ENCODE results near the gene PEBP1.
A peak's percentile ranks its signal among the peaks of the same experiment; 100 is the strongest.

PEBP1 gene

DNA sequence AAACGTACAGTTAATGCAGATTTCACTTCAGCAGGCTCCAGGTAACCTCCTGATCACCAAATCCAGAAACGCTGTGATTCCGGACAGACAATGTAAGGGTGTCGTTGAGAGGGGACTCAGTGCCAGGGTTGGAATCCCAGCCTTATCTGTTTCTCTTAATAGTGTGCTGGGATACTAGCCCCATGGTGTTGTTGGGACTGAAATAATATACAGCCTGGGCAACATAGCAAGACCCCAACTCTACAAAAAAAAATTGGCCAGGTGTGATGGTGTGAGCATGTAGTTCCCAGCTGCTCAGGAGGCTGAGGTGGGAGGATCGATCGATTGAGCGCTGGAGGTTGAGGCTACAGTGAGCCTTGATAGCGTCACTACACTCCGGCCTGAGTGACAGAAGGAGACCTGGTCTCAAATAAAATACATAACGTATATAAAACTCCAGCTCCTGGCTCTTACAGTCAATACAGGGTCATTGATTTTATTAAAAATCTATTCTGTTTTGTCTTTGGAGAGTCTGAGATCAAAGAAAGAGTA, 1.3 kb downstream of the PEBP1 start:
- DNase-seq = no peak

DNA sequence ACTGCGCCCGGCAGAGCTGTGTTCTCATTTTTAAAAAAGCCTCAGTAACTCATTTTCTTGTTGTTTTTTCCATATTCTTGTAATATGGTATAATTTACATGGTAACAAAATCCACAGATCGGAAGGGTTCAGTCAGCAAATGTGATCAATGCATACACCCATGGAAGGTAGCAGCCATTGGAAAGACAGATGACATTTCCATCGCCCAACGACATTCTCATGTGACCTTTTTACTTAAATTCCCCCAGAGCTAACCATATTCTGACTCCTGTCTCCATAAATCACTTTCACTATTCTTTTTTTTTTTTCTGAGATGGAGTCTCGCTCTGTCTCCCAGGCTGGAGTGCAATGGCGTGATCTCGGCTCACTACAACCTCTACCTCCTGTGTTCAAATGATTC, 4.9 kb downstream of the PEBP1 start:
- no peak for DNase-seq

DNA sequence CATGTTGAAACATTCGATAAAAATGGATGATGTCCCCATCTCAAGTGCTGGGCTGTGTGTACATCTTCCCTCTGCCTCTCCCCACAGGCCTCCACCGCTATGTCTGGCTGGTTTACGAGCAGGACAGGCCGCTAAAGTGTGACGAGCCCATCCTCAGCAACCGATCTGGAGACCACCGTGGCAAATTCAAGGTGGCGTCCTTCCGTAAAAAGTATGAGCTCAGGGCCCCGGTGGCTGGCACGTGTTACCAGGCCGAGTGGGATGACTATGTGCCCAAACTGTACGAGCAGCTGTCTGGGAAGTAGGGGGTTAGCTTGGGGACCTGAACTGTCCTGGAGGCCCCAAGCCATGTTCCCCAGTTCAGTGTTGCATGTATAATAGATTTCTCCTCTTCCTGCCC, 8.6 kb downstream of the PEBP1 start:
- DNase-seq = no peak

DNA sequence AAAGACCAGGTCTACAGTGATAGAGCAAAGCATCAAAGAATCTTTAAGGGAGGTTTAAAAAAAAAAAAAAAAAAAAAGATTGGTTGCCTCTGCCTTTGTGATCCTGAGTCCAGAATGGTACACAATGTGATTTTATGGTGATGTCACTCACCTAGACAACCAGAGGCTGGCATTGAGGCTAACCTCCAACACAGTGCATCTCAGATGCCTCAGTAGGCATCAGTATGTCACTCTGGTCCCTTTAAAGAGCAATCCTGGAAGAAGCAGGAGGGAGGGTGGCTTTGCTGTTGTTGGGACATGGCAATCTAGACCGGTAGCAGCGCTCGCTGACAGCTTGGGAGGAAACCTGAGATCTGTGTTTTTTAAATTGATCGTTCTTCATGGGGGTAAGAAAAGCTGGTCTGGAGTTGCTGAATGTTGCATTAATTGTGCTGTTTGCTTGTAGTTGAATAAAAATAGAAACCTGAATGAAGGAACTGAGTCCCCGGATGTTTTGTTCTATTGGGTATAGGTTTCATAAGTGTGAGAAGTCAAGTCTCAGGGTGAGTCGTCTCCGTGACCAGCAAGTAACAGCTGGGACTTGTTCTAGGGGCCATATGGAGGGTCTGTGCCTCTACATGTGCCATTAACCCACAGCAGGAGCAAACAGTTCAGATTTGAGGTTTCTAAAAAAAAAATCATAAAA, 9.3 kb downstream of the PEBP1 start:
- no peak for DNase-seq

DNA sequence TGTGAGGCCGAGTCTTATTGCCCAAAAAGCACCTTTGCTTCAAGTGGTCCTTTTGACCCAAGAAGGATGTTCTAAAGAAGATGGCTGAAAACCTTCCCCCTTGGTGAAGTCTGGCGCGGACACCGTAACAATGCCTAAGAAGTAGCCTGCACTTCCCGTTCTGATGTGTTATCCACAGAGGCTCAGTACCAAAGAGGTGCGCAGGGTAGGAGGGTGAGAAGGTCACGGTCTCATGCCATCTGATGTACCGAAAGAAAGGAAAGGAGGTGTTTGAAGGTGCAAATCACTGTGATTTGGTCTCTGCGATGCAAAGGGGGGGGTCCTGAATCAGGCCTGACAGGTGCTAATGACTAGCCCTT, 9.9 kb downstream of the PEBP1 start:
- no peak for DNase-seq

DNA sequence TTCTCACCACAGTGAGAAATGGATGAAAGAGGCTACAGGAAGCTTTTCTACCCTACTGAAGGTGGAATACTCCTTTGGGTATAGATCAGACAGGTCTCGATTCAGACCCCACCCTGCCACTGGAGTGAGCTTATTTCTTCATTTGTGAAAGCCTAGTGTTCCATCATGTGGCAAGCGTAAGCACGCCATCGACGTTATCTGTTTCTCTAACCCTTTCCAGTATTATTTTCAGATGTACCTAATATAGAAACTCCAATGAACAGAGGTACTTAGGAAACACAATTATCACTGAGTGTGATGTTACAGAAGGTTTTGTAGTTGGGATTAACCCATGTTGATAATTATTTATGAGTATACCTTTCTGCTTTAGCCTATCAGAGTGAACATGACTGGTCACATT, 12.4 kb downstream of the PEBP1 start:
- no peak for DNase-seq

DNA sequence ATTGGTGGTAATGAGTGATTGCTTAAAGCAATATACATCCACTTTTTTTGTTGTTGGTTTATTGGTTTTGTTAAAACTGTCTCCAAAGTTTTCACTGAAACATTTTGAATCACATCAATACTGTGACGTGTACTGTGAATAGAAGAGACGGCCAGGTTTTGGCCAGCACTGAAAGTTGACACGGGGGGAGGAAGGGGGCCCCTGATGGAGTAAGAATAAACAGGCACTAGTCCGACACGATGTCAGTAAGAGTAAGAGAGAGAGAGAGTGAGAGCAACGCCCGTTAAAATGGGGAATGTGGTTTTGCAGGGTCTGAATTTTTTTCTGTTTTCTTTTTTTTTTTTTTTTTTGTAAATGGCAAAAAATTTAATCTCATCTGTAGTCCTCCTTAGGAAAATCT, 14.7 kb downstream of the PEBP1 start:
- DNase-seq = no peak

DNA sequence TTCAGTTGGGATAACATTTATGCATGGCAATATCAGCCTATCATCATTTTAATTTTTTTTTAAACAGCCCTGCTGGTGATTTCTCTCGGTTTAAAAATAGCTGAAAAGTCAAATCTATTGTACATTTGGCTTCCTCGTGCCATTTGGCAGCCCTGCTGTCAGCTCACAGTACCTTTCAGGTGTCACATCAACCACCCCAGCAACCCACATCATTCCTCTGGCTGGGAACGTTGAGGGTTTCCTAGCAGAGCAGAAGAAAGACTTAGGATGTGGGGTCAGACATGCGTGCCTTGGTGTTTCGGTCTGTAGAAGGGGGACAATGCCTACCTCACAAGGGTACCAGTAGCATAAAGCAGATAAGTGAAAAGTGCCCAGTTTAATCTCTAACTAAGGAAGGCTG, 15.8 kb downstream of the PEBP1 start:
- no peak for DNase-seq

DNA sequence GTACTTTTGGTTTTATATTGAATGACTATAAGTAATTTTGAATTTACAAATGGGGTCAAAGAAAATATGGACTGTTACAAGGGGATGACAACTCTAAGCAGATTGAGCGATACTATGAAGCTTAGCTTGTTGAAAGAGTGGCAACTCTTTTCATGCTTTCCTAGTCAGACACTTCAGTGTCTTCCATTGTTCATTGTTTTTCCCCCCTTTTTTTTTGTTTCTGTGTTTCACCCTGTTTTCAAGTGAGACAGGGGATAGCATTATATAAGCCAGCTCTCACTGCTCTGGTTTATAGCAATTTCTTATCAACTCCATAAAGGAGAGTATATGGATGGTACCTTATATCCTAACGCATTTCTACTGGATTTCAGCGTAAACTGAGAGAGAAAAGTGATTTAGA, 24.6 kb downstream of the PEBP1 start:
- no peak for DNase-seq

DNA sequence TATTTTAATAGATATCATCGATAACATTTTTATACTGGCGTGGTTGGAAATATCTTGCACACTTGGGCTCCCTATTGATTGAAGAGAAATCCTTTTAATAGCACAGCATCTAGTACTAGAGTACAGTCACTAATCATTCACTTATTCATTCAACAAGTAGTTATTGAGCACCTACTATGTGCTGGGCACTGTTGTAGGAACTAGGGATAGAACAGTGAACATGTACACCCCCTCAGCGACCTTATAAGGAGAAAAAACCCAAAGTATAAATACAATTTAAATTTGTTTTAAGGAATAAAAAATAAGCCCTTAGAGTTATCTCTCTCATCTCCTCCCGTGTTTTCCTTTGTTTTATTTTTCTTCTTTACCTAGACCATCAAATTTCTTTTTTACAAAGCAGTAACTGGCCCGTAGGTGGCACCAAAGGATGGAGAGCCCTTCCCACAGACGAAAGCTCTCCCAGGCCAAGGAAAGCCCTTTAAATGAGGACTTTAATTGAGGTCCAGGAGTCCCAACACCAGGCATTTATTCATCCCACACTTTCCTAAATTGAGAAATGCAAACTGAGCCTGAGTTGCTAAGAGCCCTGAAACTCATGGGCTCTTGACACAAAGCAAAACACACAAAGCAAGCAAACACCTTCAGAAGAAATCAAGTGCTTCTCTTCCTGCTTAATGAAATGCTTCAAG, 29.0 kb downstream of the PEBP1 start:
- DNase-seq = no peak

DNA sequence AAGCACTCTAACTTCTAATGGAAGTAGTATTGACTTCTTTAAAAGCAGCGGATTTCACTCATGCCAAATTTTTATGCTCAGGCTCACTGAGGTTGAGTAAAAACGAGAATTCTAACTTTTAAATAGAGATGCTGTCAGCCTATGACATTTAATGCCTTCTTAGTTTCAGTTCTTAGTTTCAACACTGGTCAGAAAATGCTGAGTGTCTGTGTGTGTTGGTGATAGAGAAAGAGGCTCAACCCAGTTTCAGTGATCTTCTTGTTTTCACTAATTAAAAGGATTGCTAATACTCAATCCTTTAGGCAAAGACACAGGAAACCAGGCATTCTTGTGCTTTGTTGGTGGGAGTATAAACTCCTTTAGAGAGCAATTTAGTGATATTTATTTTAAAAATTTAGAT, 31.0 kb downstream of the PEBP1 start:
- no peak for DNase-seq

DNA sequence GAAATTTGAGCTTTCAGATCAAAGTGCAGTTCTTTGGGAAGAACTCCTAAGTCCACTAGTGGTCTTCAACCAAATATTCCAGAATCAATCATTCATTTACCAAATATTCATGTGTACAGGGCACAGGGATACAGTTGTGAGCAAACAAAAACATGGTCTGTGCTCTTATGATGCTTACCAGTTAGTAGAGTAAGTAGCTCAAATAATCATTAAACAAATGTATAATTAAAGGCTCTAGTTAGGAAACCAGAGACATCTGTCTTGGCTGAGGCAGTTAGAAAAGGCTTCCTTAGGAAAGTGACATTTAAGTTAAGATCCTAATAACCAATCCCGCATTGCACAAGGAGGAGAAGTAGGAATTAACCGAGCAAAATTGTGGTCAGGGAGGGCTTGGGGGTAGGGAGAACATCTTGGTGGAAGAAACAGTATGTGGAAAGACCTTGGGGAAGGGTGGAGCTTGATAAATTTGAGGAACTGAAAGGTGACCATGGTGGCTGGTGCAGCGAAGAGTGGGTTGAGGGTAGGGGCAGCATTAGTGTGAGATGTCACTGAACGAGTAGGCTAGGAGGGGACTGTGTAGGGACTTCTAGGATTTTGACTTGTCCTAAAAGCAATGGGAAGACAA, 40.0 kb downstream of the PEBP1 start:
- no peak for DNase-seq

DNA sequence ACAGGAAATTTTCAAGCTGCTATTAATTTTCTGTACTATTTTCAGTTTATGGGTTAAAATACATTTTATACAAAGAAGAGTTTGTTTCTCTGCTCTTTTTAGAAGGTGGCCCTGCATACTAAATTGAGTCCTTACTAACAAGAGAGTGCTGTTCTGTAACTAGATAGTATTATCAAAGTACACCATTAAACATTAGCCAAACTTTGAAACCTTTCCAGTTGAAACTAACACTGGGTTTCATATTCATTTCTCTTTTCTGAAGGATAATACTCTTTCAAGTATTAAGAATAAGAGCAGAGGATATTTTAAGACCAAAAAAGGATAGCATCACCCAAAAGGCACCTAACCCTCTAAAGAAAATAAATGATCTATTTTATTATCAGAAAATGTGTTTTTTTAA, 47.2 kb downstream of the PEBP1 start:
- no peak for DNase-seq

DNA sequence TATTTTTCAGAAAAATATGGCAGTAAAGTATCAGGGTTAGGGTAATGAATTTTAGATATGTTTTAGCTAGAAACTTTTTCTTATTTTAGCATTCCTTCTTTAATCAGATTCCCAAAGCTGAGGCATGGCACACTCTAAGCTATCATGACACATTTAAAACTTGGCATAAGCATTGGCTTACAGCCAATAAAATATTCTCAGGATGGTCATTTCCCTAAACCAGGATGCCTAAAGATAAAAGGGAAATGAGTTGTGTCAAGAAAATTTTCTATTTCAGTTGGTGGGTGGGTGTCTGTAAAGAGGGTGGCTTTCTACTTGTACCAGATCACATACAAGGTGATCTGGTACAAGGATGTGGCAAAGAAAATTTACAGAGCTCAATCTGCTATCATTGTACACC, 47.8 kb downstream of the PEBP1 start:
- no peak for DNase-seq

DNA sequence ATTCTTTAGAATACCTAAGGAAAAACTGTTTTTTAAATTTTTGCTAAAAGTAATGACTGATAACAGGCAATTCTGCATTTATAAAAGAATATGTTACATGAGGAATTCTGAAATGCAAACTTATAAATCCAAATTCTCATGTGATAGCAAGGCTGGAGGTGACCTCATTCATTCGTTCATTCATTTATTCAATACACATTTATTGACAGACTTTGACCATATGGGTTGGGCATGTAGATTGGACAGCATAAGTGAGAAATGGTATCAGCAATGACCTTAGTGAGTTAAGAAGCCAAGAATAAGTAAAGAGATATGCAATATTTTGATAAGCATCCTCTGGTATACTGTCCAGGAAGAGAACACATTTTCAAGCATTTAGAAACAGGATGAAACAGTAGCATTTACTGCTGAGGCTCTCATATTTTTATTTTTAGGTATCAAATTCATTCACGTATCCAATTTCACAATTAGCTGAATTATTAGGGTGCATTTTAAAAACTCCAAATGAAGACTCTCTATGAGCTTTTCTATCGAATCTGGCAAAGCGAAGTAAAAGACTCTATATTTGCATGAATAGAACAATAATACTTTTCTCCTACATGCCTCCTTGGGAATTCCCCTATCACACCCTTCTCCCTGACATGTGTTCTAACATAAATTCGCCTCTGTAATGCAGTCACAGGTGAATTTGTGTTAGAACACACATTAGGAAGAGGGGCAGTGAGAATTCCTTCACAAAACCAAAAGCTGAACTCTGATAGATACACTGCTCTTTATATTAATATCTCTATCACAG, 49.9 kb downstream of the PEBP1 start:
- DNase-seq = no peak

DNA sequence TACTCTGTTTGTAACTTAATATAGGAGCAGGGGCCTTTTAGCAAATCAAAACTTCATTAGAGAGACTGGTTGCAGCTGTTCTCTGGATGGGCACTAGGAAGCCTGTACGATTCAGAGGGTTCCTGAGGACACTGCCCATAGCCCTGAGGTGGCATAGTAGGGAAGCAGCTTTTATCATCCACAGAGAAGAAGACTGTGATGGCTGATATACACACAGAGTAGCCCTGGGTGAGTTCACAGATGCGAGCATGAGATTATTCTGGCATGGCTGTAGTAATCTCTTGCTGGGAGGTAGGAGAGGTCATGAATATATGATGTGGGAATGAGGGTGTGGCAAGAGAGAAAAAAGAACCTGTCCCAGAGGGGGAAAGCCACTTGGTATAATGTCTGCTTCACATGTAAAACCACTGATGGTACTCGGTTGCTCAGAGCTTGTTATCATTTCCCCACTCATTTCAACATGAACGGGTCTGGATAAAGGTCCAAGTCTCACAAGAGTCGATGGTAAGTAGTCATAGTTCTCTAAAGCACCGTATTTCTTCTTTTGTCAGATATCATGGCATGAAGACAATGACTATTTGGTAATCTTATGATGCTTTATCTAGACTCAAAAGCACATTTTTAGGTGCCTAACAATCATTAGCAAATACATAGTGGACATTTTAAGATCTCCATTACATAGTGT, 52.0 kb downstream of the PEBP1 start:
- no peak for DNase-seq

DNA sequence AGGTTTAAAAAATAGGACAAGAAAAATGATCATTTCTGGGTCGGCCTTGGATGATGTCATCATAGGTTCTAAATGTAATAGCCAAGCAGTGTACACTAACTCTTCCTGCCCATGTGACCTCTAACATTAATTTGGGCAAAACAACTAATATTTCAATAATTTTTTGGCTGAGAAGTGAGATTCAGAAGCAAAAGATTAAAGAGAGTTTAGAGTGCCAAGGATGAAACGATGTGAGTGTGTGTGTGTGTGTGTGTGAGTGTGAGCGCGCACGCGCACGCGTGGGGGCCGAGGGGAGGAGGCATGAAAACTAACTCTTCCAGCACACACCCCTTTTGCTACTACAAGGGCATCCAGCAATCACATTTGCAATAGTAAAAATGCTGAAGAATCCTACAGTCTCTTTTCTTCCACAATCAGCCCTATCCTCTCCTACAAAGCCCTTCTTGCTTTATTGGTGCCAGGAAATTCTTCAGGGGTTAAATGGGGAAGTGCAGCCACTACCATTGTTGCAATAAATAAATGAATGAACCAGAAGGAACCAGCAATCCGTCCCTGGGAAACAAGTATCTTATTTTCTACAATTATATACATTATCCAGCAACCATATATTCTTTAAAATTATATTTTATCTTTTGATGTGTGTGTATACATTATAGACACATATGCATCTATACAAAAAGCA, 52.9 kb downstream of the PEBP1 start:
- no peak for DNase-seq

DNA sequence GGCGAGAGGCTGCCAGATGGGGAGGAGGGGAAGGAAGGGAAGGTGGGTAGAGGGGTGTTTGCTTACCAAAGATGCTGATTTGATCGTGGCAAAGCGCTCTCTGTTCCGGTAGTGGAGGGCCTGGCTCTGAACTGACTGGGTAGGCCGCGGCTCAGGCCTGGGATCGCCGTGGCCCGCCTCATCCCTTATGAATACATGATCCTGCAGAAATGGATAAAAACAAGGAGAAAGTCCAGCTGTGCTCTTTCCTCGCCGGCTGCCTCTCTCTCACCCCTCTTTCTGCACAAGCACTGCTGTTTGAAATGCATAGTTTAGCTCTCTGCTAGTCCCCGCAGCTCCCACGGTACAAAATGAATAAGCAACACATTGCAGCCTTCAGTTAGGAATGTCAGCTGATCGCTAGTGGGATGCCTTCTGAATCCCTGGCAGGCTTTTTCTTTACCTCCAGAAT, 53.8 kb downstream of the PEBP1 start:
- DNase-seq = peak; percentile 43

DNA sequence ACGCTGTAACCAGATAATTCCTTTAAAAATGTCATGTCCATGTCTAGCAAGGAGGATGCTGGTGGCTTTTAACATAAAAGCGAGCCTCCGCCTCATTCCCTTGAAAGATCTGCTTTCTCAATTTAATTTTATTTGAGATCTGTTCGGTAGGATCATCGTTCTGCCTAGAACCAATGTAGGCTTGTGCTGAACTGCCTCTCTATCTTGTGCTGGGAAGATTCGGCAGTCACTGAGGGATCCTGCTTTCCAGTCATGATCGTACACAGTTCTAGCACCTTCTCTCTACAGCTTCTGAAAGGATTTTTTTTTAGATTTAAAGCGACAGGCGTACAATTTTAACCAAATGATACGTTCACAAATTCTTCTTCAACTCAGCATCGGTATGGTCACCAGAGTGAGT, 54.3 kb downstream of the PEBP1 start:
- DNase-seq = no peak

DNA sequence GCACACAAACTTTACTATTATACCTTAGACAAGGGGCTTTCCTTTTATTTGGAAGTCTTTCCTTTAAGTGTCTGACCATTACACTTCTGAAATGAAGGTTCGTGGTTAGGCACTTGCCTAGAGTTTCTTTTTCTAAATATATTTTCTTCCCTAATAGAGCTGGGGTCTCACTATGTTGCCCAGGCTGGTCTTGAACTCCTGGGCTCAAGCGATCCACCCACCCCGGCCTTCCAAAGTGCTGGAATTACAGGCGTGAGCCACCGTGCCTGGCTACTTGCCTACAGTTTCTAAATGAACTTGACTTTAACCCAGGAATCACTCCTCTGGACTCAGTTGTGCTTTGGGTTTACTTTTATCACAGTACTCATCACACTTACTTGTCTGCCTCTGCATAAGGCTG, 57.6 kb downstream of the PEBP1 start:
- DNase-seq = no peak

DNA sequence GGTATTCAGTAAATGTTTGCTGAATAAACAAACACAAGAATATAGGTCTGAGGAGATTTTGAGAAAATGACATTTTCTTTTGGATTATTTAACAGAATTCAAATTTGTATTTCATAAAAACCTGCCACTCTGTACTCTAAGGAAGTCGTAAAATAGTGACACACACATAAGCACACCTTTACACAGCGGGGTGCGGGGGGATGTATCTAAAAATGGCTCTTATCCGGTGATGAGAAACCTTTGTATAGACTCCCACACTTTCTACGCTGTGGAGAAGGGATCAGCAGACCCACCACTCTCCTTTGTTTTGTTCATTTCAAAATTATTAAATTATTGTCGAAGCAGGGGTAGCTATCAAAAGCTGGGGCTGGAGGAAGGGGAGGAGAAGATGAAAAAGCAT, 58.0 kb downstream of the PEBP1 start:
- no peak for DNase-seq

Measured in NCI-H510A (cell line).